Stimulated activated CD8-positive, alpha-beta memory T cell treated with anti-CD3 and anti-CD28 coated beads, Interleukin-12 subunit alpha, Interleukin-12 subunit beta, amount 100 ng/mL, for 1 hour (primary cell): ENCODE data around the gene LGI4.
"Not testable (repeated sequence)": the region's sequence is repeated elsewhere in the genome, so short reads cannot be mapped to it uniquely, and the experiment has no call there.

Experiments
- DNase-seq: peaks from one replicate; pipeline ENCODE4 v3.0.0-alpha.2; 2020; ENCODE audit warnings: low read depth

Gene LGI4

DNA sequence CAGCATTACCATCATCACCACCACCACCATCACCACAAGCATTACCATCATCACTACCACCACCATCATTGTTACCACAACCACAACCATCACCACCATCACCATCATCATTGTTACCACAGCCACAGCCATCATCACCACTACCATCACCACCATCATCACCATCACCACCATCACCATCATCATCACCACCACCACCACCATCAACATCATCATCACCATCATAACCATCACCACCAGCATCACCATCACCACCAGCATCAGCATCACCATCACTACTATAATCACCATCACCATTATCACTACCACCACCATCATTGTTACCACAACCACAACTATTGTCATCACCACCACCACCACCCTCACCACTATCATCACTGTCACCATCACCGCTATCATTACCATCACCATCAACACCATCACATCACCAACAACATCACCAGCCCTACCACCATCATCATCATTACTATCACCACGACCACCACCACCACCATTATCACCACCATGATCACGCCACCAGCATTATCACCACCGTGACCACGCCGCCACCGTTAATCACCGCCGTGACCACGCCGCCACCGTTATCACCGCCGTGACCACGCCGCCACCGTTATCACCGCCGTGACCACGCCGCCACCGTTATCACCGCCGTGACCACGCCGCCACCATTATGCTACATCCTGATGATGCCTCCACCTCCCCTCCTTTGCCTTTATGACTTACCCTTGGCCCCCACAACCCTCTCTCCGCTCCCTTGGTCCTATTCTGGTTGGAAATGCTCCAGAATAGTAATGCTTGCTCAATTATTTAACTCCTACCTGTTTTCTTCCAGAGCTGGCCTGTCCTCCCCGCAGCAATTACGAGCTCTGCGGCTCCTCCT lies 29.2 kb downstream of the LGI4 start:
- no peak for DNase-seq

DNA sequence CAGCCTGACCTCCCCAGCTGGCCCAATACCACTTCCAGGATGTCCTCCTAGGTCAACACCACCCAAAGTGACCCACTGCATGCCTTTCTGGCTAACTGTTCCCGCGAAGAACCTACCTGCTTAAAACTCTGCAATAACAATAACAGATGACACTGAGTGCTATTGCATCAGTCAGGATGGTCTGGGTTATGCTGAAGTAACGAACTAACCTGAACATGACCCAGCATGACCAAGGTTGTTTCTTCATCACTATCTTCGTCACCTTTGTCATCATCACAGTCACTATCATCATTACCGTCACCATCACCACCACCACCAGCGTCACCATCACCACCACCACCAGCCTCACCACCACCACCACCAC lies 29.8 kb downstream of the LGI4 start:
- no peak for DNase-seq

DNA sequence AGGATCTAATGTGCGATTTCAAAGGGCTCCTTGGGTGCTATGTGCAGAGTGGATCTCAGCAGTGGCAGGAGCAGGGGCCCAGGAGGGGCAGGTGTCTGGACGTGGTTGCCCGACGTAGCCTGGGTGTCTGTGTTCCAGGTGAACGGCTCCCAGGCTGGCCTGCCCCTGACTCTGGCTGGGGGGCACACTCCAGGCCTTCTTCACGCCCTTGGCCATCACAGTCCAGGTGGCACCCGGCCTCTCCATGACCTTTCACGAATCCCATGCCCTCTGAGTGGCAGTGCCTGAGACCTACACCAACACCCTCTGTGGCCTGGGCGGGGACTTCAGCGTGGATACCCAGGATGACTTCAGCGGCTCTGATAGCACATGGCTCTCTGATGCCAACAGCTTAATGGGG lies 30.5 kb downstream of the LGI4 start:
- no peak for DNase-seq

DNA sequence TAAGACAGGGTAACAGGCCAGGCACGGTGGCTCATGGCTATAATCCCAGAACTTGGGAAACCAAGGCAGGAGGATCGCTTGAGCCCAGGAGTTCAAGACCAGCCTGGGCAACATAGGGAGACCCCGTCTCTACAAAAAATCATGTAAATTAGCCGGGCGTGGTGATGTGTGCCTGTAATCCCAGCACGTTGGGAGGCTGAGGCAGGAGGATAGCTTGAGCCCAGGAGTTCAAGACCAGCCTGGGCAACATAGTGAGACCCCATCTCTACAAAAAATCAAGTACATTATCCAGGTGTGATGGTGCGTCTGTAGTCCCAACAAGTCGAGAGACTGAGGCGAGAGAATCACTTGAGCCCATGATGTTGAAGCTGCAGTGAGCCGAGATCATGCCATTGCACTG lies 31.2 kb downstream of the LGI4 start:
- not testable (repeated sequence) for DNase-seq

DNA sequence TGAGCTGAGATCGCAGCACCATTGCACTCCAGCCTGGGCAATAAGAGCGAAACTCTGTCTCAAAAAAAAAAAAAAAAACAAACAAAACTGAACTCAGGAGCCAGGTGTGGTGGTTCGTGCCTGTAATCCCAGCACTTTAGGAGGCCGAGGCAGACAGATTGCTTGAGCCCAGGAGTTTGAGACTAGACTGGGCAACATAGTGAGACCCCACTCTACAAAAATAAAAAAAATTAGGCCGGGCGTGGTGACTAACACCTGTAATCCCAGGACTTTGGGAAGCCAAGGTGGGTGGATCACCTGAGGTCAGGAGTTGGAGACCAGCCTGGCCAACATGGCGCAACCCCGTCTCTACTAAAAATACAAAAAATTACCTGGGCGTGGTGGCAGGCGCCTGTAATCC lies 32.9 kb downstream of the LGI4 start:
- not testable (repeated sequence) for DNase-seq

DNA sequence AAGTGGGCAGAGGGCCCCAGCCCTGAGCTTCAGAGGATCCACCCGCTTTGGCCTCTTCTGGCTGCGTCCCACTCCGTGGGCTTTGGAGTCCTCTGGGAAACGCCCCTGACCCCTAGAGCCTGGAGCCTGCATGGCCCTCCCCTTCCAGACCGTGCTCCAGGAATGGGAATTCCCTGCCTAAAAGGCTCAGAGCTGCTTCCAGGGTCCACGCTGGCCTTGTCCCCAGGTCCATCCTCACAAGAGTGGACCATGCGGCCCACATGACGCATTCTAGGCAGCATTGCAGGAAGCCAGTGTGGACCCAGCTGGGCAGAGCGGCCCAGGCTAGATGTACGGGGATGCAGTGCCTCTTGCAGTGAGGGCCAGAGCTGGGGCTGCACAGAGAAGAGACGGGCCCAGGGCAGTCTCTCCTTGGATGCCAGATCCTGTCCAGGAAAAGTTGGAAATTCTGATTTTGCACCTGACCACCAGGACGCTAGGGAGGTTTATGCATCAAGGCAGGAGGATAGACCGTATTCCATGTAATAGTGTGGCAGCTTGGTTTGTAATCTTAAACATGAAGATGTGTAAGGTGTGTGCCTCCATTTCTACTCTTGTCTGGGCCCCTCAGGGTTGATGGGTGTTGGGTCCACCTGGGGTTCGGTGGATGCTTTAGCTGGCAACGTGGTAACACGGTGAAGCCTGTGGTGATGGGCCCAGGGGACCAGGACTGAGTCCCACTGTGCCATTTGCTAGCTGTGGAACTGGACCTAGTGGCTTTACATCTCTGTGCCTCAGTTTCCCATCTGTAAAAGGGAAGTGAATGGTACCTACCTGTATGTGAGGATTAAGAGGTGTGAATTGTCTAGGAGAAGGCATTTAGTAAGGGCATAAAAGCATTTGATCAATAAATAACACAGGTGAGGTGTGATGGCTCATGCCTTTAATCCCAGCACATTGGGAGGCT lies 34.0 kb downstream of the LGI4 start:
- no peak for DNase-seq

DNA sequence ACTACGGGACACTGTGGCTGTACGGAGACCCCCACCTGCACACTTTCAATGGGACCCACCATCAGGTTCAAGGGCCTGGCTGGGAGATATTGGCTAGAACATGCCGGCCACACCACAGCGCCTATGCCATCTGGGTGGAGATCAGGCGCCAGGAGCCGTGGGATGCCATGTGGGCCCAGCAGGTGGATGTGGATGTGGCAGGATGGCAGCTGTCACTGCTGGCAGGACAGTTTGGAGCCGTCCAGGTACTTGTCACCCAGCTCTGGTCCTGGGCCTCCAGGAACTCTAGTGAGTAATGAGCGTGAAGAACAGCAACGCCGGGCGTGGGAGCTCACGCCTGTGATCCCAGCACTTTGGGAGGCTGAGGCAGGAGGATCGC lies 35.0 kb downstream of the LGI4 start:
- no peak for DNase-seq

DNA sequence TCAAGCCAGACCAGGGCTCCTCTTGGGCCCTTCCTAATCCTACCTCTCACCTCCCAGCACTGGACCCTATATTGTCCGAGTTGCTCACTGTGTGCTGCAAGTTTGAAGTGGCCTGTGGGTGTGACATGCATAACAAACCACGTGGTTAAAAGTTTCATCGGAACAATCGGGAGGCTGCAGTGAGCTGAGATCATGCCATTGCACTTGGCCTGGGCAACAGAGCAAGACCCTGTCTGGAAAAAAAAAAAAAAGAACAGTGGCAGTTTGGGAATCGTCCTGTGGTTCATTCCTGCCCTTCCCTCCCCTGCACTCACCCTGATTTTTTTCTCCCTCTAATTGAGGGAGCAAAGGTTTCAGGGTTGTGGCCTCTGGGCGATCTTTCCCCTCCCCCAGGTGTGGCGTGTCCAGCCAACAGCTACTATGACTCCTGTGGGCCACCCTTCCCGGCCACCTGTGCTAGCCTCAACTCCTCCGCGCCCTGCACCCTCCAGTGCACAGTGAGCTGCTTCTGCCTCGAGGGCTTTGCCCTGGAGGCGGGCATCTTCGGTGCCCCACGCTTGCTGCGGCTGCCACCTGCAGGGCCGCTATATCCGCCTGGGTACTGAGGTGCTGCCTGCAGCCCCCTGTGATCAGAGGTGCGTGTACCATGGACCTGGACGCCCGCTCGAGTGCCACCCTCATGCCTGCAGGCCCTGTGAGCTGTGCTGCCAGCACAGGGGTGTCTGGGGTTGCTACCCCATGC lies 35.5 kb downstream of the LGI4 start:
- DNase-seq = no peak

DNA sequence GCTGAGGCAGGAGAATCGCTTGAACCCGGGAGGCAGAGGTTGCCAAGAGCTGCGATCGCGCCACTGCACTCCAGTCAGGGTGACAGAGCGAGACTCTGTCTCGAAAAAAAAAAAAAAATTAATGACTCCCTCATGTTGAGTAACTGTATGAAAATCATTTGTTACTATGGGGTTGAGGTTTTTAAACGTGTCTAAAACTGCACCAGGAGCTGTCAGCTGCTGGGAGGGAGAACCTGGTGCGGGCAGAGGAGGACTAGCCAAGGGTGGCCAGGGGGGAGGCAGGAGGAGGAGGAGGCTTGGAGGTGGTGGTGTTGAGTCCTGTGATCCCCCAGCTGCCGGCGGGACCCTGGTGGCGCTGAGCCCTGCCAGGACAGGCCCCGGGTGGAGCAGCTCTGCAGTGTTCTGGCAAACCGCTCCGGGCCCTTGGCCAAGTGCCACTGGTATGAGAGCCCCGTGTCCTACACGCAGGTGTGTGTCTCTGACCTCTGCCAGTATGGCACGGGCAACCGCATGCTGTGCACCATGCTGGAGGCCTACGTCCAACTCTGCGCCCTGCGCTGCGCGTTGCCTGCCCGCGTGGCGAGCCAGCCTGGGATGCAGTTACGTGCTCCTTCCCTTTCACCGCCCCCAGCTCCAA lies 36.3 kb downstream of the LGI4 start:
- DNase-seq = no peak

DNA sequence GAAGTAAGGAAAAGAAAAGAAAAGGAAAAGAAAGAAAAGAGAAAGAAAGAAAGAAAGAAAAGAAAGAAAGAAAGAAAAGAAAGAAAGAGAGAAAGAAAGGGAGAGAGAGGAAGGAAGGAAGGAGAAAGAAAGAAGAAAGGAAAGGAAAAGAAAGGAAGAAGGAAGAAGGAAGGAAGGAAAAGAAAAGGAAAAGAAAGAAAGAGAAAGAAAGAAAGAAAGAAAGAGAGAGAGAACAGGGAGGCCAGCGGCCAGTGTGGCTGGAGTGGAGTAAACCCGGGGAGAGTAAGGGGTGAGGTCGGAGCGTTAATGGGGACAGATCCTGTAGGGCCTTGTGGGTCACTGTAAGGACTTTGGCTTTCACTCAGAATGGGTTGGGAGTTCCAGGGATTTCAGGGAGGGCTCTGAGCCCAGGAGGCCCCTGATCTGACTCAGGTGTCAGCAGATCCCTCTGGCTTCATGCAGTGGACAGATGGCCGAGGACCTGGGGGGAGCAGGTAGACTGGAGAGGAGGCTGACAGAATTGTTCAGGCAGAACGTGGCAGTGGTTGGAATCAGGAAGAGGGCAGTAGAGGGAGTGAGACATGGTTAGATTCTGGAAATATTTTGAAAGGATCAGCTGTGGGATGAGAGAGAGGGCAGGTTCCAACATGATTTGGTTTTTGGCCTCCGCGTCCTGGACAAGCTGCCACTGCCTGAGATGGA lies 39.0 kb downstream of the LGI4 start:
- no peak for DNase-seq

DNA sequence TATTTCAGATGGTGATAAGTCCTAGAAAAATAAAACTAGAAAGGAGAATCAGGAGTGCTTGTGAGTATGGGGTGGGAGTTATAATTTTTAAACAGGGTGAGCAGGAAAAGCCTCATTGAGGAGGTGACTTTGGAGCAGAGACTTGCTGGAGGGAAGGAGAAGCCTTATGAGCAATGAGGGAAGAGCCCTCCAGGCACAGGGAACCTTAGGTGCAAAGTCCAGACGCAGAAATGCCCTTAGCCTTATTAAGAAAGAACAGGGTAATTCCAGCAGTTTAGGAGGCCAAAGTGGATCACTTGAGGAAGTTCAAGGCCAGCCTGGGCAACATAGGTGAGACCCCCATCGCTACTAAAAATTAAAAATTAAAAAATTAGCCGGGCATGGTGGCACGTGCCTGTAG lies 40.2 kb downstream of the LGI4 start:
- no peak for DNase-seq

DNA sequence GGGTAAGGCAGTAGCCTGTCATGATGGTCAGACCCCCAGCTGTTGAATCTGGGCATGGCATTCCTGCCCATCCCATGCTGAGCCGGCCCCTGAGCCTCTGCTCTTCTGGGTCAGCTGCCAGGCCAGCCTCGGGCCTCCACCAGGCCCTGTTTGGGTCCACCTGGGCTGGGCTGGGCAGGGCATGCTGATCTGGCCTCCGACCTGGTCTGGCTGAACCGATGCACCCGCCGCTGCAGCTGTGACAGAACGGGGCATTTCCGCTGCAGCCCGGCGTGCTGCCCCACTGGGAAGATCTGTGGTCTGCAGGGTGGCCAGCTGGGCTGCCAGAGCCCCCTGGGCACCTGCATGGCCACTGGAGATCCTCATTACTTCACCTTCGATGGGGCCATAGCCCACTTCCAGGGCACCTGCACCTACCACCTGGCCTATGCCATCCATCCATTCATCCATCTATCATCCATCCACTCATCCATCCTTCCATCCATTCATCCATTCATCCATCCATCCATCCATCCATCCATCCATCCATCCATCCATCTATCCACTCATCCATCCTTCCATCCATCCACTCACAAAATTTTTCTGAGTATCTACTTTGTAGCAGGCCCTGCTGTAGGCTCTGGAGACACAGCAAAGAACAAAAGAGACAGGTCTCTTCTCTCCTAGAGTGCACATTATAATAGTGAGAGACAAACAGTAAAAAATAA lies 40.8 kb downstream of the LGI4 start:
- DNase-seq = no peak

DNA sequence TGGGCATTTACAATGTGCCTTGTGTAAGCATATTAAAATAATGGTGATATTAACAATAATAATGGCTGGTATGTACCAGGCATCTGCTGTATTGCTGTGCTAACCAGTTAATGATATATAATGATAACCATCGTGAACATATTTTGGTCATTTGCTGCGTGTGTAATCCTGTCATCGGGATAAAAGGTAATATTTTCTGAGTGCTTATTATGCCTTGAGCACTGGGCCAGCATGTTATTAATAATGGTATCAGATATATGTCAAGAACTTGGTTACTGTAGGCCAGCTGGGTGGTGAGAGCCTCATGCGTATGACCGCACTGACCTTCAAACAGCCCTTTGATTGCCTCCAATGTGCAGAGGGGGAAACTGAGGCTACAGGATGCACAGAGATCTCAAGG lies 41.4 kb downstream of the LGI4 start:
- no peak for DNase-seq

DNA sequence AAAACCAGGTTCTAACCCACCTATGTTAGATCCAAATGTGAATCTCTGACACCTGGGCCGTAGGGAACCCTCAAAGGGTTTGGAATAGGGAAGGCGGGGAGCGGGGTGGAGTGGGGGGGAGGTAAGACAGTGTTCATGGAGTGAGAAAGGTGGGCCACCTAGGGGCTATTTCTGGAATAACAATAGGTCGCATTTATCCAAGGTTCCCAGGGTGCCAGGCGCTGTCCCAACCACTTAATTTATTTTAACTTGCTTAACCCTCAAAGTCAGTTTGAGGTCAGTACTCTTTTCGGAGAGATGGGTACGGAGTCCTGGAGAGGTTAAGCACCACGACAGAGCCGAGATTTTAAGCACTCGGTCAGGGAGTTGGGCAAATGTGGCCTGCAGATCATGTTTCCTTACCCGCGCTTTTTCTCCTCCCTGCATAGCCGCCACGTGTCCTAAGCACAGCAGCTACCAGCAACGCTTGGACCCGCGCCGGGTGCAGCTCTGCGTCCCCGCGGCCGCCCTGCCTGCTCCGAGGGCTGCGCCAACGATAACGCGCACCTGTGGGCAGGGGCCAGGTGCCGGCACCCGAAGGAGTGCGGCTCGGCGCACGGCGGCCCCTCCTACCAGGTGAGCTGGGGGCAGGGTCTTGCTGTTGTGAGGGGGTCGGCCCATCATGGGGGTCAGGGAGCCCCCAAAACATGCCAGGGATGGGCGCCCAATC lies 44.2 kb downstream of the LGI4 start:
- DNase-seq = no peak

DNA sequence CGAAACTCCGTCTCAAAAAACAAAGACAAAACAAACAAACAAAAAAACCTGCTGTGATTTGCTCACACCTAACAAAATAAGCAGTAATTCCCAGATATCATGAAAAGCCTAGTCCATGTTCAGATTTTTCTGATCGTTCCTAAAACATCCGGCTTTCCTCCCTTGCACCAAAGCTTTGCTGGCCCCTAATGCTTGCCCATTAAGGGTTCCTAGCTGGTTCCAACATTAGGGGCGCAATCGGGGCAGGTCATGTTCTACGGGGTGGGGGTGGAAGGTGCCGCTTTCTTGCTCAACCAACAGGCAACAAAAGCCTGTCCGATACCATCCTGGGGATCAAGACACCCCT lies 44.7 kb downstream of the LGI4 start:
- no peak for DNase-seq

DNA sequence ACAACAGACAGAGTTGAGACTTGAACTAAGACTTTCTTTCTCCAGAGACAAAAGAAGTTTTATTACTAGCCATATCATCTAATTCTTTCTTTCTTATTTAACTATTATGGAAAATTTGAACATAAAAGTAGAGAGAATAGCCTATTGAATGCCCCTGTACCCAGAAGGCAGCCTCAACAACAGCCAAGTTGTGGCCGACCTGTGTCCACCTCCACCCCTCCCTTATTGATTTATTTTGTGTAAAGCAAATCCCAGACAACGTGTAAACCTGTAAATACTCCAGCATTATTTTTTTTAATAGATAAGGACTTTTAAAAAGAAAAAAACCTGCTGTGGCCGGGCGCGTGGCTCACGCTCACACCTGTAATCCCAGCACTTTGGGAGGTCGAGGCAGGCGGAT lies 45.3 kb downstream of the LGI4 start:
- no peak for DNase-seq

DNA sequence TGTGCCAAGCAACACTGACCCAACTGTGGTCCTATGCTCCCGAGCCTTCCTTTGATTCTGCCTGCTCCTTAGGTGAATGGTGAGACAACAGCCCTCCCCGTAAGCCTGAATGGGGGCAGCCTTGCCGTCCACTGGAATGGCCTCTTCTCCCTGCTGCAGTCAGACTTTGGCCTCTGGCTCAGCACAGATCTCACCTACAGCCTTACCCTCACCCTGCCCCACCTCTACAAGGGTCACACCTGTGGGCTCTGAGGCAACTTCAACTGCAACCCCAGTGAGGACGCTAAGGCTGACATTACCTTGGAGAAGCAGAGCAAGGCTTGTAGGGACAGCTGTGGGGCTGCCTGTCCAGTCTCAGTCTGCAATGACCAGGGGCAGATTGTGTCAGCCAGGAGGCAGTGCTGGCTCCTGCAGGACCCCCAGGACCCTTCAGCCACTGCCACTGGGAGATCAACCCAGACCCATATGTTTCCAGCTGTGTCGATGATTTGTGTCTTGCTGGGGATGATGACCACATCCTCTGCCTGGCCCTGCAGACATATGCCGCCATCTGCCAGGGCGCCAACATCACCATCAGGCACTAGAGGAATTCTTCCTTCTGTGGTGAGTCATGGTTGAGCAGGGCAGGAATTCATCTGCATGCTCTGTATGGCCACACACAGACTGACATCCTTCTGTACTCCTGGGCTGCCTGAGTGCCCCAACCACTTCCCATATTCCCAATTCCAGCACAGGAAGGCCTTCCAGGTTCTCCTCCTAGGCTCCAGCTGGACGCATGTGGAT lies 46.5 kb downstream of the LGI4 start:
- no peak for DNase-seq

DNA sequence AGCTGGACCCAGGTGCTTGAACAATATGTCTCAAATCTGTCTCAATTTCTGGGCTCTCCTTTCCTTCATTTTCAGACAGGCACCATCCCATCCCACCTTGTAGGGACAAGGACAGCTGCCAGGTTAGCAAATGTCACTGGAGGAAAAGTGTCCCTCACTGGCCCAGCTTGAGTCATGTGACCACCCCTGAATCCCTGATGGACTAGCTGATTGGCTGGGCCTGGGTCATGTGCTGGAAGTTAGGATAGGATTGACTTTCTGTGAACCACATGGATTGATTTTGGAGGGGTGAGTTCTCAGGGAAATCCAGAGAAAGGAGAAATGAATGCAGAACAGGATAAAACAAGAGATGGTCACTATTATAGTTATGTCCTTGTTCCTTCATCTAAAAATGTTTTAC lies 47.5 kb downstream of the LGI4 start:
- no peak for DNase-seq

DNA sequence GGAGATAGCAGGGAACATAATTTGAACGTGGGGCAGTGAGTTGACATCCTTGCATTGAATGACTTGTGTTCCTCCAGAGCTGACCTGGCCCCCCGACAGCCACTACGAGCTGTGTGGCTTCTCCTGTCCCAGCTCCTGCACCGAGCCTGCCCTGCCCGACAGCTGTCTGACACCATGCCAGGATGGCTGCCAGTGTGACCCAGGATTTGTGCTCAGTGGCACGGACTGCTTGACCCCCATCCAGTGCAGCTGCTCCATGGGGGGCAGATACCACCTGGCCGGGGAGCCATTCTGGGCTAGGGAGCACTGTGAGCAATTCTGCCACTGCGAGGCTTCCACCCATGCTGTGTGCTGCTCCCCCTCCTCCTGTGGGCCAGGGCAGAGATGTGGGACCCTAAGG lies 48.4 kb downstream of the LGI4 start:
- no peak for DNase-seq
